Cortex of kidney (tissue), 1 donor: ENCODE measurements around the gene ZFYVE28.

ENCODE experiments used
- DNase-seq: peaks from one replicate; lab custom pipeline; 2025; lab: John Stamatoyannopoulos, UW

Gene ZFYVE28

DNA sequence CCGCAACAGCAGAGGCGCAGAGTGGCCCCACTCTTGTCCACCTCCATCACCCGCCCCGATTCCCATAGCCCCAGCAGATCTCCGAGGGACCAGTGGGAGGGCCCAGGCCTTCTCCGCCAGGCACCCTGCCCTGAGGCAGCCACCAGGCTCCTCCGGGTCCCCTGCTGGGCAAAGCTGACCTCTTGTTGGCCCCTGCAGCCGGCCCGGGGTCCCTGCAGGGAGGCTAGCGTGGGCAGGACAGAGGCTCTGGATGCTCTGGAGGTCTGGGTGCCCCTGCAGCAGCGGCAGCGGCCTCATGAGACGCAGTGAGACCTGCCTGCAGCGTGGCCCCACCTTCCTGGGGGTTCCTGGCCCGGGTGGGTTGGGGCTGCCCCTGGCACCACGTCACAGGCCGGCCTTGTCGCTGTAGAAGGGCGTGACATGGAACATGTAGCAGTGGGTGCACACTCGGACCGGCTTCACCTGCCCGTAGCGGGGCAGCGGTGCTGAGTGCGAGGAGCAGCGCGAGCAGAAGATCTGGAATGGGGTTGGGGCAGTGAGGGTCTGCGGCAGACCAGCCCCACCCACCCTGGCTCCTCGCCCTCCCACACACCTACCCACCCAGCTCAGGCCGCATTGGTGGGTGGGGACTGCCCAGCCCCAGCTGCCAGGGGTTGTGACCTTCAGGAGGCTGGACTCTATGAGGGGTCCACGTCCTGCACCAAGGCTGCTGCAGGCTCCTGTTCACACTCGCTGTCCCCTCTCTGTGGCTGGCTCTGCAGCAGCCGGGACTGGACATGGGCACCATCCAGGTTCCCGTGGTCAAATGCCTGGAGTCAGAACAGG, 147.9 kb downstream of the ZFYVE28 start:
- no peak for DNase-seq

DNA sequence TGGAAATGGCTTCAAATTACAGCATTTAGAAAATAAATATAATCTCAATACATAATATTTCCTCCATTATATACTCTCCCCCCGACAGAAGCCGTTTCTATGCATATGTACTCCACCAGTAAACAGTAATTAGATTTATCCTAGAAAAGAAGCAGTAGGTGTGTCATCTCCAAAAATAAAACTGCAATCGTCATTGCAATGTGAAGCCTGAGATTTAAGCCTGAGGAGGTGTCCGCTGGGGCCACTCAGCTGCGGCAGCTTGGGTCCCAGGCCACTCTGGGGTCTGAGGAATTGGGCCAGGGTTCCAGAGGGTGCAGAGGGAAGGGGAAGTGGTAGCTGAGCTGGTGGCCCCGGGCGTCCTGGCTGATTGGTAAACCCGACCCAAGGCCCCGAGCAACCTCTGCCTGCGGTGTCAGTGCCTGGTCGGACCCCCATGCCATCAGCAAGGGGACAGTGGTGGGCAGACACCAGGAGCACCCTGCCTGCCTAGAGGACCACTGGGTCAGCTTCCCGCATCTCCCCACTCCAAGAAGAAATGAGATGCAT, 148.8 kb downstream of the ZFYVE28 start:
- DNase-seq = no peak

DNA sequence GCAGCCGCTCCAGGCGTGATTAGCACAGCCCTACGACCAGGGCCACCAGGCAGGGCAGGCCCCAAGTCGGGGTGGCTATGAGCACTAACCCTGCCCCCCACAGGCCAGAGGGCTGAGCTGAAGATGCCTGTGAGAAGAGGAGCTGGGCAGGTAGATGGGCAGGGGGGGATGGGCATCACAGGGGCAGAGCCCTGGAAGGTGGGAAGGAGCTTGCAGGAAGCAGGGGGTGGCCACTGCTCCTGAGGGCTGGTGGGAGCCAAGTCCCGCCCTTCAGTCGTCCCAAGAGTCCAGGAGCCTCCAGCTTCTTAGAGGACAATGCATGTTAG, 149.3 kb downstream of the ZFYVE28 start:
- no peak for DNase-seq

DNA sequence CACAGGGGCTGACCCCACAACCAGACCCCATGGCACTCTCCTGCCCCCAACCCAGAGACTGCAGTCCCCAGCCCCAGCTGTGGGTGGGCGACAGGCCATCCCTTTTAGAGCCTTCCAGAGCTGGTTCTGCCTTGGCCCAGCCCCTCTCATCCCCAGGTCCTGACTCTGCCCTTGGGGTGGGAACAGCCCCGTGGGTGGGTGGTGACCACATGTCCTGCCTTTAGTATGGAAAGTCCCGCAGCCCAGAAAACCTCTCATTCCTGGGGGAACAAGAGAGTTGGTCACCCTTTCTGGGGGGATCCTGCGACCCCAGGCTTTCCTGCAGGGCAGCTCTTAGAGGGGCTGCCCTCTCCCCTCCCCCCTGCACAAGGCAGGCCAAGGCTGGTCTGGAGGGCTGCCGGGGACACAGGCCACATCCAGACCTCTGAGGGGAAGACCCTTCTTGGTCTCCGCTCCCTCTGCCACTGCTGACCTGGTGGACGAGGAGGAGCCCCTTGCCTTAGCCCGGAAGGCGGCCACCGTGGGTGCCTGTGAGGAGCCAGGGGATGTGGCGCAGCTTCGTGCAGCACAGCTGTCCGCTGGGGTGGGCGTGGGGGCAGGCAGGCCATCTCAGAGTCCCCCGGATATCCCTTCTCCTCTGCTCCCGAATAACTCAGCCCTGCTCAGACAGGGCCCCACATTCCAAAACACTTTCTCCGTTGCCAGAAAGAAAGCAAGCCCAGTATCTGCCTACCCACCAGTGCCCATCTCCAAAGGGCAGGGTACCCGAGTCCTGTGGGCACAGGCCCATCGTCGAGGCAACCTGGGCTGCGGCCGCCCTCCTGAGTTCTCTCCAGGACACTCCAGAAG, 149.9 kb downstream of the ZFYVE28 start:
- no peak for DNase-seq

DNA sequence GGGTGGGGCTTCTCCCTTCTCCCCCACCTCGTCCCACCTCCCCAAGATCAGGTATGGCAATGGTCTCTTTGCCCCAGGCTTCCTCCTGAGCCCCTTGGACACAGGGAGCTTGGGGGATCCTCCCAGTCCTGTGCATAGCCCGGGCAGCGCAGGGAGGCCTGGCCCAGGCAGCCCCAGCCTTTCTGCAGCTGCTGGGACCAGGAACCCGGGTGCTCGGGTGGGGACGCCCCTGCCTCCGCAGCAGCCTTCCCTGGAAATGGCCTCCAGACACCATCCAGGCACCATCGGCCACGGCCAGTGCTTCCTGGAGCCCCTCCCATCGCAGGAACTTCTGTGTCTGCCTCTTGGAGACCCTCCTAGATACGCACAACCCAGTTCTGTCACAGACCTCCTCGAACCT, 150.6 kb downstream of the ZFYVE28 start:
- DNase-seq = no peak

DNA sequence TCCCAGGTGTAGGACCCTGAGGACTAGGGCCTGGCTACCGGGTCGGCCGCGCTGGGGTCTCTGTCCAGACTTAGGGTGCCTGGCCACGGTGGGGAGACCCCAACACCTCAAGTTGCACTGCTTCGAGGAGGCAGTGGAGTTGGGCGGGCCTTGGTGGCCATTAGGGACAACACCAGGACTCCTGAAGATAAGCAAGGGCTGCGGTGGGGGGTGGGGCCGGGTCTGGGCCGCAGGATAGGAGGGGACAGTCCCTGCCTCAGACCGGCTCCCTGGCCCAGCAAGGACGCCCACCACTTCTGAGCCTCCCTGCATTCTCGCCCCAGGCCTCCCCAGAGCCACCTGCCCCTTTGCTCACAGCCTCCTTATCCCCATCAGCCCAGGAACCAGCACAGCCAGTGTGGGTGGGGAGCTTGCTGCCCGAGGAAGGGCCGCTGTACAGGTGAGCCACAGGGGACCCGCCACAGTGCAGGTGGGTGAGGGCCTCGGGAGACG, 151.1 kb downstream of the ZFYVE28 start:
- DNase-seq = no peak

DNA sequence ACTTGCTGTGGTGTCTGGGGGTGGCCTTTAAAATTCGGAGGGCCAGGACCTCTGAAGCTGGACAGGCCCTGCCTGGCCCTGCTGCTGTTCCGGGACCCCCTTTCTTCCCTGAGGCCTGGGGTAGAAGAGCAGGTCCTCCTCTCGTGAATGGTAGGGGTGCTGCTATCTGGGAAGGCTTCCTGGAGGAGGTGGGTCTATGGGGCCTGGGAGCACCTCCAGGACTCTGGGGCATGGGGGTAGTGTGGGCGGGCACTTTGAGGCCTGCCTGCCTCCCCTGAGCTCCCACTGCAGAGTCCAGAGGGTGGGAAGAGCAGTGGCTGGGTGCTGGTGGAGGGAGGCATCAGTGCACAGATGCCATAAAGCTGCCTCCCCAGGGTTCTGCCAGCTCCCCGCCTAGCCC, 151.6 kb downstream of the ZFYVE28 start:
- no peak for DNase-seq

DNA sequence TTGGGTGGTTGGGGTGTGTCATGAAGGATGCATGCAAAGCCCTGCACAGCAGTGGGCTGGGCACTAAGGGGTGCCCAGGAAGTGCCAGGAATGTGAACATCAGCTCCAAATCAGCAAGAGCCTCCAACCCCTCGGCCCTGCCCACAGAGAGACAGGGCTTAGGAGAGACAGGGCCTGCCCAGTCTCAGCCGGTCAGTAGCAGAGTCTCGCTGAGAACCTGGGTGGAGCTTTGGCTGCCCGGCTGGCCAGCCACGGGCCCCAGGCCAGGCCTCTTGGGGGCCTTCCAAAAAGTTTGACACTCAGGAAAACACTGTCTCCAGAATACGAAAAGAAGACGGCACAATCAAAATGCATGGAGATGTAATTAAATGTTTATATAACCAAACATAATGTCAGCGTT, 152.3 kb downstream of the ZFYVE28 start:
- DNase-seq = no peak

DNA sequence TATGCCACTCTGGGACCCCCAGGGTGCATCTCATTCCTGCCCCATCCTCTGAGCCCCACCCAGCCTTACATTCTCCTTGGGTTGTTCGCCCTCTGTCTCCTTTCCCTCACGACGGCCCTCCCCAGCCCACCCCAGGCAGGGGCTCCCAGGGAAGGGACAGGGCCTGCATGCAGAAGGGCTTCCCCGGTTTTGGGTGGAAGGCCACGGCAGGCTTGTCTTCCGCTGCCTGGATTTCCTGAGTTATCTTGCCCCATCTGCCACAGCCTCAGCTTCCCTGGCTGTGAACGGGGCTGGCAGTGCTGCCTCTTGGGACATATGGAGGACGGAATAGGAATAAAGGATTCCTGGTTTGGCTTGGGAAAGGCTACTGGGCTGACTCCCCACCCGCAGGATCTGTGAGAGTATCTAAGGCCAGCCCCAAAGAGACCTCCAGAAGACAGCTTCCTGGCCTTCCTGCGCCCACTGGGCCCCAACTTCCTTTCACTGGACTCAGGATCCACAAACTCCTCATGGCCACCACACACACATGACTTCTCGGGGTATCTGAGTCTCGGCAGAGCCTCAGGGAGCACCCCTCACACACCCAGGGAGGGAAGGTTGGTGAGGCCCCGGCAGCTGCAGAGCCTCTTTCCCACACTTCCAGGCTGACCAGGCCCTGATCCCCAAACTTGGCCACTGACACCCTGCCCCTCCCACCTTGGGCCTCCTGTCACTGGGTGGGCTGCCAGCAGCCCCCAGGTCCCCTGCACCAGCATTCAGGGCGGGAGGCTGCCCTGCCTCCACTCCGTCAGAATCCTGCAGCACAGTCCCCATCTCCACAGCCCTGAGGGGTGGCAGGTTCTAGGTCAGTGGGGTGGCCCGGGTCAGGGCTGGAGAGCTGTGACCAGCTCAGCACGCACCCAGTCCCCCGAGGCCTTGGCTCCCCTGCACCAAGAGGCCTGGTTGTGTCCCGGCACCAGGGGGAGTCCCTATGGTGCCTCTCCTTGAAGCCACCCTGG, 153.0 kb downstream of the ZFYVE28 start:
- no peak for DNase-seq

DNA sequence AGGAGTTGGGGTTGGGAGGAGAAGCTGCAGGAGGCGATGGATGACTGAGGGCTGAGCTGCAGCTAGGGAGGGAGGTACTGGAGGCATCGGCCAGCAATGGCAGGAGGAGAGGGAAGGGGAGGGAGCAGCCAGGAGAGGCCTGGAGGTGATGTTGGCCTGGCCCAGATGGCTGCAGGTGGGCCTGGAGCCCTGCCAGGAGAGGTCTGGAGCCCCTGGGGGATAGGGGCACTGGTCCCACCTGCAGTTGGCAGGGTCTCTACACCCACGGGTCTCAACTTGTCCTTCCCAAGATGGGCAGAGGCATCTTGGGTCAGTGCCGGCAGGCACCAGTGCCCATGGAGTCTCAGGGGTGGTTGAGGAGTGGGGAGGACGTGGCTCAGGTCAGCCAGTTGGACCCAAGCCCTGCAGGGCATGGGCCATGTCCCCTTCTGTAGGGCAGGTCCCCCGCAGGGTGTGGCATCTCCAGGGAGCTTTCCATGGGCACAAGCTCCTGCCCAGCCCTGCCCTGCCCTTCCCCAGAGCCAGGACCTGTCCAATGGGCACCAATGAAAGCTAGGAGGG, 153.9 kb downstream of the ZFYVE28 start:
- DNase-seq = no peak

DNA sequence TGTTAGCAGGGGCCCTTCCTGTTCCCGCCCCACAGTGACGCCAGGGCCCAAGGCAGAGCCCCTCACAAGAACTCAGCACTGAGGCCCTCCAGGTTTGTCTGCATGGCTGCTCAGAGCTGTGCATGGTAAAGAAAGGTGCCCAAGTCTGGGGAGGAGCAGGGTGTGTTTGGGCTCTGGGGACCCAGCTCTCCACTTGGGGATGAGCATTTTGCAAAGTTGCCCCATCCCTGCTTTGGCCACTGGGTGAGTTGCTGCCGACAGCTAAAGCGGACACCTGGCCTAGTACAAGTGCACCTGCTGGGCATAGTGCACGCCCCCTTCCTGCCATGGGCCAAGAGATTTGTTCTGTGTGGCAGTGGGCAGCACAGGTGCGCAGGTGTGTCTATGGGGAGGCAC, 154.5 kb downstream of the ZFYVE28 start:
- no peak for DNase-seq

DNA sequence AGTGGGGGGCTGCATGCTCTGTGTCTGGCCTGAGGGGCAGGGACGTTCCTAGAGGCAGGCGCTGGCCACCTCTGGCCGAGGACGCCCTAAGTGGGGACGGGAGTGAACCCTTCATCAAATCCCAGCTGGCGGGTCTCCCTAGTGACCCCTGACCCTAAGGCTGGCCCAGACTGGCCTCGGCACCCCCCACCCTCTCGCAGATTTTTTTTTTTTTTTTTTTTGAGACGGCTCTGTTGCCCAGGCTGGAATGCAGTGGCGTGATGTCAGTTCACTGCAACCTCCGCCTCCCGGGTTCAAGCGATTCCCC, 155.5 kb downstream of the ZFYVE28 start:
- DNase-seq = no peak

DNA sequence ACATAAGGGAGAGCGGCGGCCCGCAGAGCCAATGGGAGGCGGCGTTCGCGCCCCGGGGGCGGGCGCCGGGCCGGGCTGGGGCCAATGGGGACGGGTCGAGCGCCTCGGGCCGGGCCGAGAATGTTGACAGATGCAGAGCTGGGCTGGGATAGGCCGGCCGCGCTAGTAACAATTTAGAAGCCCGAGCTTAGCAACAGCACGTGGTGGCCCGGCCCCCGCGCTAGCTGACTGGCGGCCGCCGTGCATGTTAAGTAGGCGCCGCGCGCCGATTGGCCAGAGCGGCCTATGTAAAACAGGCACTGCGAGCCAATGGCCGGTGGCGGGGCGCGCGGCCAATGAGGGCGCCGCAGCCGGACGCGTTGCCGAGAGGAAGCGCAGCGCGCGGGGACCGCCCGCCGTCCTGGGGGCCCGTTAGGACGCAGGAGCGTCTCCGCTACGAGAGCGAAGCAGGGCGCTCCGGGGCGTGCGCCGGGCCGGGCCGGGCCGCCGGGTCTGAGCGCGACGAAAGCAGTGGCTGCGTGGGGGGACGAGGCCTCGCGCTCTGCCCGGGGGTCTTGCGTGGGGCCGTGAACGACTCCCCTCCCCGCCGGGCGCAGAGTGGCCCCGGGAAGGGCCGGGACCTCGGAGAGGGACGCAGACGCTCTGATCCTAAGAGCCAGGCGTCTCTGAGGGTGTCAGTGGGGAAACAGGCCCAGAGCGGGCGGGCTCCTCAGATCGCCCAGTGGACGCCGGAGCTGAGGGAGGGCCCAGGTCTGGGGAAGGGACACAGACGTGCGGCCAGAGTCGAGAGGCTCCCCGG, 156.1 kb downstream of the ZFYVE28 start:
- DNase-seq = peak; percentile 93

DNA sequence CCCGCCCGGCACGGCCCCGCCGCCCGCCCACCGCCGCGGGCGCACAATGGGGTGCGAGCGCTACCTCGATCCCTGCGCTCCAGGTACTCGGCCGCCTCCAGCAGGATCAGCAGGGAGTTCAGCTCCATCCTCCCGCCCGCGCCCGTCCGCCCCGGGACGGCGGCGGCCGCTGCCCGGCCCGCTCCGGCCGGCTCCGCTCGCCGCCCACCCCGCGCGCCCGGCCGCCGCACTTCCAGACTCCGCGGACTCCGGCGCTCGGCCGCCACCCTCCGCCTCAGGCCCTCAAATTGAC, 156.6 kb downstream of the ZFYVE28 start, which contains the start of gene MXD4:
Gene MXD4, minus strand, starts transcription at position 257 of the 292 bp plus-strand sequence. Its CDS starts 129 bp downstream, at position 128.
- no peak for DNase-seq

DNA sequence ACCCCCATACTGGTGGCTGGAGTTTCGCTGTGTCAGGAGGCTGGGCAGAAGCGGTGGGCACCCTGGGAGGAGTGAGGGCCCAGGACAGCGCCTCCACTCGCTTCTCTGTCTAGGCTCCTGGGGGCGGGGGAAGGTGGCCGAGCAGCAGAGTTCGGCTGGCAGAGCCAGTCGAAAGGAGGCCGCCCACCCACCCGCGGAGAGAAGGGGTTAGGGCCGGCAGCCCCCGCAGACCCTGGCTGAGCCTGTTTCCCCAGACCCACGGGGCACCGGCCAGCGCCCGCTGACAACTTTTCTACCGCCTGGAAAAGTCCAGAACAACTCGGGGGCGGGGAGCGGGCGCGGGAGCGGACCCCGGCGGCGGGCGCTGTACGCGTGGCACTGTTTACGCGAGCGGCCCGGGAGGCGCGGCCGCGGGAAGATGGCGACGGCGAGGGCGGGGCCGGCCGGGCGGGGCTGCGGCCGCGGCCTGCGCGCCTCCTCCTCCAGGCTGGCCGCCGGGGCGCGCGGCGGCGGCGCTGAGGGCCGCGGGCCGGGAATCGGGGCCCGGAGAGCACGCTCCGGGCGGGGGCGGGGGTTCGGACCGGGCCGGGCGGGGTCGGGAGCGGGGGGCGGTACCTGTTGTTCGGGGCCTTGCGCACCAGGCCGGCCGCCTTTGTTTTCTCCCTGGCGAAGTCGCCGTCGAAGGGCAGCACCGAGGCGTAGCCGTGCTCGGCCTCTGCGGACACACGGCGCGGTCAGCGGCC, 157.2 kb downstream of the ZFYVE28 start:
- no peak for DNase-seq

DNA sequence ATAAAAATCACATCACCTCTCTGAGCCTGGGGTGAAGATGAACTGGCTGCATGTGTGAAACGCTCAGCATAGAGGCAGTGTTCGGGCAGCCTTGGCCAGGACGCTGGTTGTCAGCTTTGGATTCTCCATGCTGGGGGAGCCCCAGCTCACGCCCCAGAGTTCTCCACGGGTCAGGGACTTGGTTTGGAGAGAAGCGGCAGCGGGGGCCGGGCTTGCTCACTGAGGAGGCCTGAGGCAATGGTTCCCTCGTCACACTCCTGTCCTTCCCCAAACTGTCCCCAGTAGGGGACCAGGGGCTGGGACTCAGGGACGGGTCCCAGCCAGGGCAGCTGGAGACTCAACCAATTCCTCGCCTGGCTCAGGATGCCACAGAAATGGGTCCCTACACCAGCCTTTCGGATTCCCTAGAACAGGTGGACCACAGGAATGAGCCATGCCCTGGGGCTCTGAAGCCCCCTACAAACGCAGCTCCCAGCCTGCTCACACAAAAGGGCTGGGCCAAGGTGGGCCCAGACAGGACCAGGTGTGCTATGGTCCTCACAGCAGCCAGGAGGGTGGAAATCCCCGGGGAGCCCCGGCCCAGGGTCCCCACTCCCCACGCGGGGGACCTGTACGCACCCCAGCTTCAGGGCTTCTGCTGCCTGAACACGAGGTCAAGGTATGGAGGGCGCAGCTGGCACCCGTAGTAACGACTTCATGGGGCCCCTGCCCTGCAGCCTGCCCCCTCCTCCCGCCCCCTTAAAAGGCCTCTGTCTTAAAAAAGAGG, 157.9 kb downstream of the ZFYVE28 start:
- DNase-seq = no peak

DNA sequence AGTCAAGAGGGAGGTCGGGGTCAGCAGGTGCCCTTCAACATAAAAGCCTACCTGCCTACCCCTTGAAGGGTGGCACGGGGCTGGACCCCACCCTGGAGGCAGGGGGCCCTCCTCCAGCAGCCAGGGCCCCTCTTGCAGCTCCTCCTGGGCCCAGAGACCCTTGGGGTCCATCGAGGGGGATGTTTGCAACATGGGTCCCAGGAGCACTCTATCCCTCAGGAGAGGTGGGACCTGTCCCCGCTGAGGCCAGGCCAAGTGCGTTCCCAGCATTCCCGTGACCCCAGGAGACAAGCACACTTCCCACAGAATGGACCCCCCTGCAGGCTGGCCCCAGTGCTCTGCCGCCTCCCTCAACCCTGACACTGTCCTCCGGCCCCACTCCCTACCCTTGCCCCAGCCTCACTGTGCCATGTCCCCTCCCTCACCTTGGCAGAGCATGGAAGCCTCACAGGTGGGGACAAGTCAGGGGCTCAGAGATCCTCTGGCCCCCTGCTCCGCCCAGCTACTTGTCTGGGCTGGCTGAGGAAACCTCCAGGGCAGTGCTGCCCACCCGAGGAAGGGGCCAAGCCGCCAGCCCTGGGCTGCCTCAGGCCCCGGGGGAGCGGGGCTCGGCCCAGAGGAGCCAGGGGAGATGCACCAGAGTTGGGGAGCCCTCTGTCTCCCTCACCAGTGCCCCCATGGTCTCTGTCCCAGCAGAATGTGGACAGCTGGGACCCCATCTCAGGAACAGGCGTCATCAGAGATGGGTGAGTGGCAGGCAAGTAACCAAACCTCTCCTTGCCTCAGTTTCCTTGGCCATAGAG, 158.7 kb downstream of the ZFYVE28 start:
- no peak for DNase-seq

DNA sequence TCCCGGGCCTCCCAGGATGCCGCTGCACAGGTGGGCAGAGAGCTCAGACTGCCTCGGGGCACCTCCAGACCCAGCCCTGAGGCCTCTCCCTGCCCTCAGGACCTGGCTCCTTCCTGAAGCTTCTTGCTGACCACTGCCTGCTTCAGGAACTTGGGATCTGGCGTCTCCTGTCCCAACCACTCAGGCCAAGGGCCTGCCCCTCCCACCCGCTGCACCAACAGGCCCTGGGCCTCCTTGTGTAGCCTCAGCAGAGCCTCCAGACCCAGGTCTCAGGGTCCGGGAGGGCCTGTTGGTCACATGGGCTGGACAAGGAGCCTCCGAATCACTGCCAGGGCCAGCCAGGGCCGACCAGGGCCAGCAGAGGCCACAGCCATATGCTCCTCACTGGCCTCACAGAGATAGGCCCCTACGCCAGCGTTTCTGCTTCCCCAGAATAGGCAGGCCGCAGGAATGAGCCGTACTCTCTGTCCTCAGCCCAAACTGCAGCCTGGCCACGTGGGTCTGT, 159.4 kb downstream of the ZFYVE28 start:
- DNase-seq = no peak
